CD4-positive, alpha-beta memory T cell (primary cell): ENCODE measurements around the gene NUDT5. TPM values are rescaled to one million over a fixed set of nuclear protein-coding genes. Genes with fewer than 3 reads are reported as not detected.

Experiments used
- CTCF ChIA-PET: fragments of 350-600 bp; sonication (Branson Sonifier 250); formaldehyde crosslinking; loops from one replicate; lab custom pipeline; 2021; ENCODE audit warnings: inconsistent platforms; ENCODE audit not compliant: partially characterized antibody; lab: Charles Lee
- POLR2A ChIA-PET: fragments of 350-600 bp; sonication (Branson Sonifier 250); formaldehyde crosslinking; loops from one replicate; lab custom pipeline; 2021; ENCODE audit not compliant: partially characterized antibody; lab: Charles Lee
- DNase-seq, 5 donors: peaks; one replicate each; pipeline versions ENCODE4 v3.0.0 to v3.0.0-alpha.2; 2020 to 2022; ENCODE audit warnings: mixed read lengths in 1 of 5
- H3K27ac ChIP-seq: one replicate; pipeline ENCODE4 v1.7.0; 2013; ENCODE audit warnings: low read depth, low read length
- H3K27me3 ChIP-seq: 2 replicates; pipeline ENCODE4 v1.7.0; 2013; ENCODE audit warnings: mild to moderate bottlenecking, low read length, moderate library complexity; ENCODE audit not compliant: insufficient read depth
- H3K36me3 ChIP-seq: 2 replicates; pipeline ENCODE4 v1.7.0; 2013; ENCODE audit warnings: mild to moderate bottlenecking, low read length, moderate library complexity; ENCODE audit not compliant: insufficient read depth
- H3K4me1 ChIP-seq: 2 replicates; pipeline ENCODE4 v1.7.0; 2013; ENCODE audit warnings: mild to moderate bottlenecking, low read length, moderate library complexity; ENCODE audit not compliant: insufficient read depth
- H3K4me3 ChIP-seq, 2 donors: one replicate each; pipeline ENCODE4 v1.7.0; 2013; ENCODE audit warnings: low read length in 2 of 2, mild to moderate bottlenecking in 1 of 2
- H3K9me3 ChIP-seq, 2 donors: one replicate each; pipeline ENCODE4 v1.7.0; 2013; ENCODE audit warnings: low read length in 2 of 2, control low read depth in 1 of 2; ENCODE audit not compliant: control insufficient read depth in 1 of 2
- H3K27ac Mint-ChIP-seq, 7 donors: one replicate each; pipeline ENCODE4 v1.8.0; 2020 to 2021; ENCODE audit warnings: mixed read lengths in 7 of 7, mild to moderate bottlenecking in 6 of 7, inconsistent platforms in 3 of 7, moderate library complexity in 3 of 7
- H3K27me3 Mint-ChIP-seq, 2 donors: one replicate each; pipeline ENCODE4 v1.8.0; 2020 to 2021; ENCODE audit warnings: mixed read lengths in 2 of 2
- H3K36me3 Mint-ChIP-seq, 2 donors: one replicate each; pipeline ENCODE4 v1.8.0; 2020 to 2021; ENCODE audit warnings: mixed read lengths in 2 of 2, inconsistent platforms in 1 of 2, mild to moderate bottlenecking in 1 of 2
- H3K4me1 Mint-ChIP-seq, 4 donors: one replicate each; pipeline ENCODE4 v1.8.0; 2020 to 2021; ENCODE audit warnings: mixed read lengths in 4 of 4, mild to moderate bottlenecking in 1 of 4
- H3K4me3 Mint-ChIP-seq, 8 donors: one replicate each; pipeline ENCODE4 v1.8.0; 2020 to 2021; ENCODE audit warnings: mixed read lengths in 8 of 8, mild to moderate bottlenecking in 7 of 8, moderate library complexity in 6 of 8, inconsistent platforms in 3 of 8
- H3K9me3 Mint-ChIP-seq, 8 donors: one replicate each; pipeline ENCODE4 v1.8.0; 2020 to 2021; ENCODE audit warnings: mixed read lengths in 8 of 8, mild to moderate bottlenecking in 5 of 8, inconsistent platforms in 3 of 8, moderate library complexity in 1 of 8
- intact Hi-C: fragments of 100-400 bp; cut with micrococcal nuclease; formaldehyde crosslinking; loops from one replicate; pipeline ENCODE4 v1.15.1; 2023
- microRNA-seq: library from miRNA; unstranded; fragments of <30 nt; microRNA quantifications from one replicate; pipeline ENCODE4 v1.2.0, GENCODE V29; 2021; ENCODE audit warnings: borderline replicate concordance, borderline number of aligned reads, borderline microRNAs expressed, mixed read lengths
- polyA plus RNA-seq, 2 donors: library from polyadenylated mRNA; unstranded; fragments of 300-500 nt; fragmentation: Illumina TruSeq; gene quantifications; one replicate each; pipeline ENCODE4 v1.2.3, GENCODE V29; 2021
- total RNA-seq, 2 experiments: library from RNA; stranded (reverse); gene quantifications; one replicate each; pipeline ENCODE4 v1.2.3, GENCODE V29; 2021

The NUDT5 gene
- total and polyA plus RNA-seq, 4 experiments from 2014 or later = 55.6 to 69.4 (median 58.4) TPM

GRCh38 chr10:12129222-12130111 is 66.2 kb downstream of the NUDT5 start, which contains the start of gene SEC61A2:
Gene SEC61A2, plus strand, starts transcription at chr10:12129677. Its CDS starts 111 bp downstream, at chr10:12129788.
- Histone ChIP-seq H3K27ac (peak within 1 kb of the TSS; percentile 72), H3K4me1 (peaks cover 20% of the 10 kb centered on the region), H3K36me3 (no peaks in the 10 kb centered on the region), H3K9me3 (no peaks in the 10 kb centered on the region), H3K27me3 (no peaks in the 10 kb centered on the region), H3K4me3 (peak within 1 kb of the TSS; percentile 55 to 79)
- Mint-ChIP-seq H3K36me3 (peaks cover 0 to 13% of the 10 kb centered on the region in 2 donors), H3K4me1 (peaks cover 11 to 33% (median 22%) of the 10 kb centered on the region in 4 donors), H3K9me3 (no peaks in the 10 kb centered on the region), H3K27ac (peak within 1 kb of the TSS; percentile 78 to 96 (median 93)), H3K4me3 (peak within 1 kb of the TSS; percentile 88 to 93 (median 91)), H3K27me3 (no peaks in the 10 kb centered on the region)
- POLR2A ChIA-PET = interaction anchor here (0.8 to 1.6 kb wide), 4 partner anchors 66 to 86 kb away, joined by 3 to 10 read pairs (median 6); partner anchors contain the start of genes CDC123, NUDT5 and UPF2
- DNase-seq = peak; percentile 93 to 99 (median 97)
- CTCF ChIA-PET = interaction anchor here (0.9 kb wide), 1 partner anchor 60 kb away, joined by 3 read pairs; no protein-coding TSS in a partner anchor
- intact Hi-C loops = loop anchor here (1.0 to 5.0 kb wide), 5 partner anchors 52 to 218 kb away; partner anchors contain the start of genes CAMK1D, DHTKD1 and NUDT5

- intact Hi-C loops = no loop called here
- no peak overlapping the region for H3K4me3 ChIP-seq
- POLR2A ChIA-PET = no interaction called here
- peaks cover 14% of the 10 kb centered on the region for H3K4me1 ChIP-seq
- Mint-ChIP-seq H3K27me3 (no peaks in the 10 kb centered on the region), H3K4me1 (peaks cover 14 to 20% (median 18%) of the 10 kb centered on the region in 4 donors), H3K27ac (peak overlapping the region in 5 of 7 donors; percentile 70 to 92 (median 90)), H3K36me3 (peaks cover 31 to 38% of the 10 kb centered on the region in 2 donors), H3K9me3 (no peaks in the 10 kb centered on the region), H3K4me3 (peak overlapping the region in 1 of 8 donors; percentile 20)
- no peak overlapping the region for H3K27ac ChIP-seq
- no peaks in the 10 kb centered on the region for H3K27me3 ChIP-seq
- no peaks in the 10 kb centered on the region for H3K9me3 ChIP-seq
- CTCF ChIA-PET = interaction anchor here (1.0 to 1.5 kb wide), 2 partner anchors 93 to 114 kb away, joined by 3 read pairs; no protein-coding TSS in a partner anchor
- DNase-seq = no peak
- H3K36me3 ChIP-seq = peaks cover 4% of the 10 kb centered on the region
Observed at GRCh38 chr10:12121673-12122072, 74.0 kb downstream of the NUDT5 start.

Small RNAs within 50 kb of the gene (microRNA-seq; reads per million reads assigned to microRNA genes)
- not detected for gene MIR548AK

Other genes starting within 250 kb of the NUDT5 start
- gene UPF2, start 153.1 kb downstream of the NUDT5 start, total RNA-seq = 10 to 100 TPM; 35.2 to 38.6 TPM
- gene UPF2, start 153.1 kb downstream of the NUDT5 start, polyA plus RNA-seq = 10 to 100 TPM in 1 of 2 donors, 1 to 10 TPM in 1; 5.4 to 21.1 TPM
- gene DHTKD1, start 126.9 kb downstream of the NUDT5 start, total RNA-seq = 10 to 100 TPM; 15.7 to 16.5 TPM
- 1 to 10 TPM; 7.3 to 9.0 TPM for gene DHTKD1, start 126.9 kb downstream of the NUDT5 start, polyA plus RNA-seq
- 10 to 100 TPM; 12.2 to 13.4 TPM for gene SEC61A2, start 66.2 kb downstream of the NUDT5 start, total RNA-seq
- 1 to 10 TPM; 1.0 to 2.0 TPM for gene SEC61A2, start 66.2 kb downstream of the NUDT5 start, polyA plus RNA-seq
- 10 to 100 TPM; 40.7 to 41.8 TPM for gene CDC123, start 297 bp upstream of the NUDT5 start, total RNA-seq
- gene CDC123, start 297 bp upstream of the NUDT5 start, polyA plus RNA-seq = 100 to 1,000 TPM; 101 to 124 TPM
- 10 to 100 TPM; 21.9 to 22.2 TPM for gene CAMK1D, start 153.7 kb upstream of the NUDT5 start, total RNA-seq
- 10 to 100 TPM in 1 of 2 donors, 1 to 10 TPM in 1; 5.2 to 17.0 TPM for gene CAMK1D, start 153.7 kb upstream of the NUDT5 start, polyA plus RNA-seq